CD4-positive, alpha-beta T cell treated with Interleukin-15 for 4 hours (primary cell): ENCODE measurements around the gene HSD17B11.
"Not testable (repeated sequence)": the region's sequence is repeated elsewhere in the genome, so short reads cannot be mapped to it uniquely, and the experiment has no call there.

ENCODE experiments used
- DNase-seq: peaks from one replicate; pipeline ENCODE4 v3.0.0-alpha.2; 2020; ENCODE audit warnings: low spot score

HSD17B11 gene, protein sequence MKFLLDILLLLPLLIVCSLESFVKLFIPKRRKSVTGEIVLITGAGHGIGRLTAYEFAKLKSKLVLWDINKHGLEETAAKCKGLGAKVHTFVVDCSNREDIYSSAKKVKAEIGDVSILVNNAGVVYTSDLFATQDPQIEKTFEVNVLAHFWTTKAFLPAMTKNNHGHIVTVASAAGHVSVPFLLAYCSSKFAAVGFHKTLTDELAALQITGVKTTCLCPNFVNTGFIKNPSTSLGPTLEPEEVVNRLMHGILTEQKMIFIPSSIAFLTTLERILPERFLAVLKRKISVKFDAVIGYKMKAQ

DNA sequence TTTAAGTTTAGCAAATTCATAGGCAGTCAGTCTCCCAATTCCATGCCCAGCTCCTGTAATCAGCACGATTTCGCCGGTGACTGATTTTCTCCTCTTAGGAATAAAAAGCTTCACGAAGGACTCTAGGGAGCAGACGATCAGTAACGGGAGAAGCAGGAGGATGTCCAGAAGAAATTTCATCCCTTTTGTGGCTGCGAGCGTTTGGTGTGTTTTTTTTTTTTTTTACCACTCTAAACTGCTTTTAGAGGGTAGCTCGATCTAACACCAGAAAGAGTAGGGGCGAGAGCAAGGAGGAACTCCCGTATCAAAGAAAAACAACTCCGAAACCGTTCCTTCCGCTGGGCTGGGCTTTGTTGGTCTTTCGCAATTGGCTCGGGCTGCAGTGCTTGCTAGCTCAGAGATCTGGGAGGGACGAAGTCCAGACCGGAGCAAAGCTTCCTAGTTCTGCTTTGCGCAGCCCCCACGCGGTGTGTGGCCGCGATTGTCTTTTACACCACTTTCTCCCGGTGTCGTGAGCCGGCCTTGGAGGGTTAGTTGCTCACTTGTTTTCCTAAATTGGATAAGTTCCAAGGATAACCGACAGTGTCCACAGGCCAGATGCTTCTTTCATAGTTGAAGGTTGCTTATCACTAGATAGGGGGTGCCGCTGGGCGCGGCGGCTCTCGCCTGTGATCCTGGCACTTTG is at the start of gene HSD17B11:
TSS of gene HSD17B11 (minus strand) at position 298 of the 685 bp plus-strand sequence. CDS start at position 180, 118 bp downstream.
- peak; percentile 84 for DNase-seq

DNA sequence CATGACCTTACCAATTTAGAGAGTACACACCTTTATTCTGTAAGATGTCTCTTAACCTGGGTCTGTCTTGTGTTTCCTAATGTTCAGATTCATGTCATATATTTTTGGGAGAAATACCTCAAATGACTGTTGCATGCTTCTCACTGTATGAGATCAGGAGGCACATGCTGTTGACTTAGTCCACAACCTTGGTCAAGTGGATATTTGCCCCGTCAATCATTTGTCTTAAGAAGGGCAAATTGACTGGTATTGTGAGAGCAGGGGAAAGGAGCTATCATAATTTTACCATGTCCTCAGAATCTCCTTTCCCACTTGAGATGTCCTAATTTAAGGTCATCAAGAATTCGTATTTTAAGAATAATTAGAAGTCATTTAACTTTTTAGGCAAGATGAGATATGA is 42.4 kb upstream of the HSD17B11 start:
- no peak for DNase-seq

DNA sequence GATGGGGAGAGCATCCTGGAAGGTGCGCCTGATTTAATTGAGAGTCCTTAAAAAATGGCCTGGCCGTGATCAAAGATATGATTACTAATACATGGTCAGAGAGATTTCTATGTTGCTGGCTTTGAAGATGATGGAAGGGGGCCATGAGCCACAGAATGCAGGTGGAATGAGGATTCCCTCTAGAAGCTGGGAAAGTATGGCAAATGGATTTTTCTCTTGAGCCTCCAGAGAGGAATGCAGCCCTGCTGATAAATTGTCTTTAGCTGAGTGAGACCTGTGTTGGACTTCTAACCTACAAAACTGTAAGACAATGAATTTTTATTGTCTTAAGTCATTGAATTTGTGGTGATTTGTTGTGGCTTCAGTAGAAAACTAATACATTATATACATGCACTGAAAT is 39.0 kb upstream of the HSD17B11 start:
- no peak for DNase-seq

DNA sequence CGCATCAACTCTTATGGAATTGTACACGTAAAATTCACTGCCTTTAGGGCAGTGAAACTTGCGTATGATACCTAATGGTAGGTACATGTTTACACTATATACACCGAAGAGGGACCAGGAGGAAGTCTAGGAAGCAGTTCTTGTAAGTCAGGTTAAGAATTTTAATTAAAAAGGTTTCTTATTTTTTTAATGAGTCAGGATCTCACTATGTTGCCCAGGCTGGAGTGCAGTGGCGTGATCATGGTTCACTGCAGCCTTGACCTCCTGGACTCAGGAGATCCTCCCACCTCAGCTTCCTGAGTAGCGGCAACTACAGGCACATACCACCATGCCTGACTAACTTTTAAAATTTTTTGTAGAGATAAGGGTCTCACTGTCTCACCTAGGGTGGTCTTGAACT is 38.0 kb upstream of the HSD17B11 start:
- DNase-seq: no peak

DNA sequence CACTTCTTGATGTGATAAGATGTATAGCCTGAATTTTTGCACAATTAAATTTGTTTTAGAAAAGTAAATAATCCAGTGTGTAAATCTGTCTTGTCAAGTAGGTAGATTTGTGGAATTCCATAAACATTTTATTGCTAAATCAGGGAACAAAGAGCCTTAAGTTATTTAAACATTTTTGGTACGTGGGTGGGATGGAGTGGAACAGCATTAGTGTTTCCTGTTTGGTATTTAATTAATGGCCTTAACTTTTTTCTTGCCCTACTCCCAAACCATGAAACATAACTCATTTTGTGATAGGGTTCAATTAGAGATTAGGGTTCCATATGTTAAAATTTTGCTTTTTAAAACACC is 36.5 kb upstream of the HSD17B11 start:
- no peak for DNase-seq

DNA sequence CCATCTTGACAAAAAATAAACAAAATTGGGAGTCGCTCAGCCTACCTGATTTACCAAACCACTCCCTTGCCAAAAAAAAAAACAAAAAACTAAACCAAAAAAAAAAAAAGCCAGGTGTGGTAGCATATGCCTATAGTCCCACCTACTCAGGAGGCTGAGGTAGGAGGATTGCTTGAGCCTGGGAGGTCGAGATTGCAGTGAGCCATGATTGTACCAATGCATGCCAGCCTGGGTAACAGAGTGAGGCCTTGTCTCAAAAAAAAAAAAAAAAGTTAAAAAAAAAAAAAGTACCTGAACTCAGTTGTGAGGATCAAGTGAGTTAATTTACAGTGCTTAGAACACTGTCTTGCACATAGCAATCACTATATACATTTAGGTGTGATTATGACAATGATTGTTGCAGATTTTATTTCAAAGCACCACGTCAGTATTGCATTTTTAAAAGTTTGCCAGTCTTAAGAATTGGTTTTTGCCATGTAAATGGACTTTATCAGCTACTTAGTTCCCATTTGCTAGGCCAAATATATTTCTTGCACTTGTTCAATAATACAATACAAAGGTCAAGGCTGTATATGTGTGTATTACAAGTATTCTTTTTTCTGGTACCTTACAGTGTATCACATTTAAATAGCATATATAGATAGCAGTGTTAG is 36.0 kb upstream of the HSD17B11 start:
- no peak for DNase-seq

DNA sequence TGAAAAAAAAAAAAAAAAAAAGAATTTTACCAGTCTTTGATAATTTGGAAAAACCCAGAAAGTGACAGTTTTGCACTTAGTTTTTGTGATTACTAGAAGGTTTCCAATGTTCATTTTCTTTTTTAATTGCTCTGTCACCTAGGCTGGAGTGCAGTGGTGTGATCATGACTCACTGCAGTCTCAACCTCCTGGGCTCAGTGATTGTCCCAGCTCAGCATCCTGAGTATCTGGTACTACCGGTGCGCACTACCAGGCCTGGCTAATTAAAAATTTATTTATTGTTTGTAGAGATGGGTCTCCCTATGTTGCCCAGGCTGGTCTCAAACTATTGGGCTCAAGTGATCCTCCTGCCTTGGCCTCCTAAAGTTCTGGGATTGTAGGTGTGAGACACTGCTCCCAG is 34.7 kb upstream of the HSD17B11 start:
- no peak for DNase-seq

DNA sequence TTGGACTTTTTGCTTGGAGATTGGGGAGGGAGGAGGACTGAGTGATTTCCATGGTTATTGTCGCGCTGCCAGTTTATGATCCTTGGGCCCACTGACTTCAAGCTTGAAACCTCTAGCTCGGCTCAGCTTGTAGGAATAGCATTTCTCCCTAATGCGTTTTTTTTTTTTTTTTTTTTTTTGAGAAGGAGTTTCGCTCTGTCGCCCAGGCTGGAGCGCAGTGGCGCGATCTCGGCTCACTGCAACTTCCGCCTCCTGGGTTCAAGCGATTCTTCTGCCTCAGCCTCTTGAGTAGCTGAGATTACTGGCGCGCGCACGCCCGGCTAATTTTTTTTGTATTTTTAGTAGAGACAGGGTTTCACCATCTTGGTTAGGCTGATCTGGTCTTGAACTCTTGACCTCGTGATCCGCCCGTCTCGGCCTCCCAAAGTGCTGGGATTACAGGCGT is 33.1 kb upstream of the HSD17B11 start:
- not testable (repeated sequence) for DNase-seq

DNA sequence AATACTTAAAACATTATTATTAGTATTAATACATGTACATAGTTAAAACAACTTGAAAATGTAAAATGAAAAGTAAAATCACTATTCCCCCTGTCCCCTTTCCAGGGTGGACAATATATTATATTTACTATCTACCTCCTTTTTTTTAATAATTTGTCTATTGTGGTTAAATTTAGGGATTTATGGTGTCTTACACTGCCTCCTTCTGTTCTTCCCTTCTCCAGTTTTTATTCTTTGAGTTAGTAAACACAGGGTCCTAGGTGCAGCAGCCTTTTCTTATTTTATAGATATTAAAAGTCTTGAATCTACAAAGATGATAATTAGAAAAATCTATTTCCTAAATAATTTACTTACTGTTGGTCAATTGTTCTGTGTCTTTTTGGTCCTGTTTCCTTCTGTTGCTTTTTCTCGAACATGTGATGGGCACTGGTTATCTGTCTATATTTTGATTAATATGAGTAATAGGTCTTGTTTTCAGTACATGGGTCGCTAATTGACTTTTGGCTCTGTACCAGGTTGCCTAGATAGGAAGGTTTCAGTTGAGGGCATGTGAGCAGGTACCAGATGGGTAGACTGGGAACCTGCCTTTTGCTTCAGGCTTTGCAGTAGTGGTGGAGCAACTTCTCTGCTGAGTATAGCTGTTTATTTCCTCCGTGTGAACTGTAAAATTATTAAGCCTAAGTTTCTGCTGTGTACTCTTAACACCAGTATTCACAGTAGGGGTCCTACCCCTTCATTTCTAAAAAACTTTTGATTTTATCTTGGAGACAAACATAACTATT is 32.5 kb upstream of the HSD17B11 start:
- DNase-seq: no peak

DNA sequence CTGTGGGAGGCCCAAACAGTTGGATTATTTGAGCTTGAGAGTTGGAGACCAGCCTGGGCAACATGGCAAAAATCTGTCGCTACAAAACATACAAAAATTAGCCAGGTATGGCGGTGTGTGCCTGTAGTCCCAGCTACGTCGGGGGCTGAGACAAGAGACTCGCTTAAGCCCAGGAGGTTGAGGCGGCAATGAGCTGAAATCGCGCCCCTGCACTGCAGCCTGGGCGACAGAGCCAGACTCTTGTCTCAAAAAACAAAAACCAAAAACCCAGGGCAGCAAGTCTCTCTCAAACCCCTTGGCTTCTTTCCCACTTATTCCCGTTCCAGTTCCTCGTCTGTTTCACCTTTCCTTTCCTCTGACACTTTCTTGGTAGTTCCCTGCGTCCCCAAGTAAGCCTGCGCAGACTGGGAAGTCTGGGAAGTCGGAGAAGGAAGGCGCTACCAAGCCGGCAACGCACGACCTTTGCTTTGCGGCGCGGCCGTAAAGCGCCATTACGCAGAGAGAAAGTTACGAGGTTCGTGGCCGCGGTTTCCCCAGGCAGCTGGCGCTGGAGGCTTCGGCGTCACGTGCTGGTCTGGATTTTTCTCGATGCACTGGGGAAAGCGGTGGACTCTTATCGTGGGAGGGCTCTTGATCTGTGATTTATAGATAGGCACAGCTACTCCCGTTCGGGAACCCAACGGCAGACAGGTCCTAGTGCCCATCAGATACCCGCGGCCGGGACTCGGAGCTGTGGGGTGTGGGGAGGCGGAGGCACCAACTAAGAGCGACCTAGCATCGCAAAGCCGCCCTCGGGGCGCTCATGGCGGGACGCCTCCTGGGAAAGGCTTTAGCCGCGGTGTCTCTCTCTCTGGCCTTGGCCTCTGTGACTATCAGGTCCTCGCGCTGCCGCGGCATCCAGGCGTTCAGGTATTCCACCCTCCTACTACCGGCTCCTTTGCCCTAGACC is 31.4 kb upstream of the HSD17B11 start, which contains the start of gene NUDT9:
TSS of gene NUDT9 (plus strand) at position 470 of the 949 bp plus-strand sequence. CDS start at position 803, 333 bp downstream.
- DNase-seq: peak; percentile 87

DNA sequence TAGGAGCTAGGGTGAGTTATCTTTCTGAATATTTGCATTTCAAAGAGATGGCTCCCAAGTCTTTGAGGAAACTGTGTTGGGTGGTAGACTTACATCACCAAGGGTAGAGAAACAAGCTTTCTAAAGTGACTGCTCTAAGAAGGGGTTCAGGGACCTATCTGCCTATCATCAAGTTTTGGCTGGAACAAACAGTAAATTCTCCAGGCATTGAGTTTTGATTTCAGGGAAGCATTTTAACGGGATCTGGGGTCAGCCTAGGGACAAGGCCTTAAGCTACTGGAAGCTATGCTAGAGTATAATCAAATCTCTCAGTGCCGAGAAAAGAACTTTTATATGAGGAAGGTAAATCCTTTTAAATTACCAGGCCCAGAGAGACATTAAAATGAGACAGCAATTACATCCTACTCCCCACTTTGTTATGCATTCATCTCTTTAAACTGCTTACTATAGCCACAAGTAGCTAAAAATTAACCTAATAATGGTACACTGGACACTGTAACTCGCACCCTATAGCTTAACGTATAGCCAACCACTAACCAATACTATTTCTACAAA is 29.4 kb upstream of the HSD17B11 start:
- no peak for DNase-seq

DNA sequence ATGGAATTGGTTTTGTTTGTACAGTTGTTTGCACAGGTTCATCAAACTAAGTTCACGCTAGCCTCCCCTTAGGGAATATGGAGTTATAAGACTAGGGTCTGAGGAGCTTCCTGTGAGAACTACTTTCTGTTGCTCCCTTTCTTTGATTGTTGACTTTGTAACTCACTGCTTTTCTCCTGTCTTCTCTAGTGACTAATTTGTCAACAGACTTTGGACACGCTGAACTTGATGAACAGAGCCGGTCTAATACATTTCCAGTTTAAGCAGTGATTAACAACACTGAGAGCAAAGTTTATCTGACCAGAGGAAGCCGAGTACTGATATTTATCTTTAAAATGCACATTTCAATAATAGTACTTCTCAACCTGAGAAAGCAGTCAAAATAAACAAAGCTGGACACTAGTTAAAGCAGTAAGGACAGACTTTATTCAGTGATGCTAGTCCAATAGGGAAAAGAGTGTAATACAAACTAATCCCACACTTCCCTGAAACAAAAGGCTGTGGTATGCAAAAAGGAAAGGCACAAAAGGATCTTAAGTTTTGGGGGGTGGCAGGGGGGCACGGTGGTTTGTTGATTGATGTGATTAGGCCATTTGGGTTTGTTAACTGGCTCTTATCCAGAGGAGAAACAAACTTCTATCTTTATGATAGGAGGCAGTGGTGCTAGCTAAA is 28.7 kb upstream of the HSD17B11 start:
- DNase-seq: no peak

DNA sequence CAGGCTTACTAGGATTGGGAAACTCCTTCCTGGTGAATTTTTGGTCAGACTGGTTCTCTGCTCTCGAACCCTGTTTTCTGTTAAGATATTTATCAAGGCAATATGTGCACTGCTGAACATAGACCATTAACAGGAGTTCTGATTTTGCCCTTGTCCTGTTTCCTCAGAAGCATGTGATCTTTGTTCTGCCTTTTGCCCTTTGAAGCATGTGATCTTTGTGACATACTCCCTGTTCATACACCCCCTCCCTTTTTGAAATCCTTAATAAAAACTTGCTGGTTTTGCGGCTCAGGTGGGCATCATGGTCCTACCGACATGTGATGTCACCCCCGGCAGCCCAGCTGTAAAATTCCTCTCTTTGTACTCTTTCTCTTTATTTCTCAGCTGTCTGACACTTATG is 27.4 kb upstream of the HSD17B11 start:
- DNase-seq: not testable (repeated sequence)

DNA sequence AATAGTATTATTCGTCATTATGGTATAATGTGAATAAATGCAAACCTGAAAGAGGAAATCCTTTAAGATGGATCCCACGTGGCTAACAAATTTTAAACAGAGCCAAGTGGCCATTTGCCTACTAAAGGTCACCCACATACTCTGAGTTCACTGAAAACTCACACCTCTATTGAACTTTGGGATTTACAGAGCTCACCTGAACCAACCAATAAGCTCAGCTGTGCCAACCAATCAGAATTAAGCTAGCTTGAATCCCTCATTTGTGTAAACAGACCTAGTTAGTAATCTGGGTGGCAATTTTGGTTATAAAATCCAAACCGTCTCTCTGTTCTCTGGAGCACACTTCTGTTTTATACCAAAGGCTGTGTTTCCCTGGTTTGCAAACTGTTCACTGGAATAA is 26.0 kb upstream of the HSD17B11 start:
- DNase-seq: no peak

DNA sequence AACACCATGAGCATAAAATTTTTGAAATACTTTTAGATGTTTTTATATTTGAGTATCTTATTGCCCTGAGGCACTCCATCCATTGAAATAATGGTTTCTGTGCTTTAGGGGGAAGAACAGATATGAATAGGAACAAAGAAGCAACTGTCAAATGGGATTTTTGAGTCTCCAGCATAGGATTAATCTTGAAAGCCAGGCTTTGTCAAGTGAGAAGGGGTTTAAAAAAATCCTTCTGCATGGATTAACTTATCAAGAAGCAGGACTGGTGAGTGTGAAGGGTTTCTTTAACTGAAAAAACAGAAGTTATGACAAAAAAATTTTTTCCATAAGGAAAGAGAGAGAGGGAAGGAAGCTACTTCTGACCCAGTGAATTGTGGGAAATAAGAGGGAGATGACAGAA is 23.8 kb upstream of the HSD17B11 start:
- DNase-seq: no peak

DNA sequence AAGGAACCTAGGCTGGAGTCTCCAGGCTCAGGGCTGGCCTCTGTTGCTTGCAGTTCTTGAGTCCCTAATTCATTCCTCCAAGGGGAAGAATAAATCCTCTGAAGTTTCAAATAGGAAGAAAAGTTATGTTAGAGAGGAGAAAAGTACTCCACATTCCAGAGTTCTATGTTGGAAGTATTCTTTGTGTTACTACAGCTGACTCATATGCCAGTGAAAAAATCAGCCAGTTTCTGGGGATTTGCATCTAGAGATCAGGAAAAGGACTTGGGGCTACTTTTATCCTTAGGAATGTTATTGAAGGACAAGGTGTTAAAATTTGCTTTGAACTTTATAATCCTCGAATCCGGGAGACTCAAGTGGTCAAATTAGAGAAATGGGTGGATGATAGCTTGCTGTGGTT is 19.7 kb upstream of the HSD17B11 start:
- no peak for DNase-seq

DNA sequence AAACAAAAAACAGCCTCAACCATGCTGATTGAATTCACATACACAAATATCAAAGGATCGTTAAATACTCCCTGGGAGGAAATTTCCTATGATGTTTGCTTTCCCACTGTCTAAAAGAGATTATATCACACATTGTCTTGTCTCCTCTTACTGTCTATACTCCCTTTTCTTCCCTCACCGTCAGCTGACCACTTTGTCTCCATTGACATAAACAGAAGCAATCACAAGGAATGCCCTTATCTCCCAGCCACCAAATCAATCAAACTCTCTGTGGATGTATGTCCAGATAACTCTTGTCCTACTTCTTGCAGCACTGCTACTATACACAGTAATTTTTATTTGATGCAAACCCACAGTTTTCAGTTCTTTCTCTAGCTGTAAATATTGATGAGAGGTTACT is 19.2 kb upstream of the HSD17B11 start:
- no peak for DNase-seq

DNA sequence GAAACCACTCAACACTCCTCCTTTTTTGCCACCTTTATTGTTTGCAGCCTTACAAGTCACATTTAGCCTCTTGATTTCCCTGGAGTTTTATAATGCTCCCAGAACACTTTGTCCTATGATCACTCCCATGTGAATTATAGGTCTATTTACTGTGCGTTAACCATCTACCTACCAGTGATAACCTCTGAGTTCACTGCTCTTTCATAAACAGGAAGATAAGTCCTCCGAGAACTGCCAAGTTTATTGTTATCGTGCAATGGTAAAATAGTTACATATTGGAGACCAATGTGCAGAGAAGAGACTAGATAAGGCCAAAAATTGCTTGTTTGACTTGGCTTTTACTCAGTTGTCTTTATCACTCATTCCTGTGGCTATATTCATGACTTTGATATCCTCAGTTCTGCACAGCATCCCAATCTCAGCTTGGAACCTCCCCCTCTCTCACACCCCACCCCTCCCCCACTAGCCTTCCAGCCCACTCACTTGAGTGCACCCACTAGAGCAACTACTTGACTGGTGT is 18.5 kb upstream of the HSD17B11 start:
- DNase-seq: no peak

DNA sequence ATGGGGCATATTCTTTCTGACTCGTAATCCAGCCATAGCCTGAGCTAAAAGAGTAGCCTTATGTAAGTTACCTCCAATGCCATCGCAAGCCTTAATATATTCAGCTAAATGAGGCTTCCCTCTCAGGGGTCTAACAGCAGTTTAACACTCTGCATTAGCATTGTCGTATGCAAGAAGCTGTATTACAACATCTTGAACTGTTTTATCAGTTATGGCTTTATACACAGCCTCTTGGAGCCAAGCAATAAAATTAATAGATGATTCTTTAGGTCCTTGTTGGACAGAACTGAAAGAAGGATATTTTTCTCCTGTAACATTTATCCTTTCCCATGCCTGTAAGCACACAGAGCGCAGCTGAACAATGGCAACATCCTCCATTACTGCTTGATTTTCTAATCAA is 15.9 kb upstream of the HSD17B11 start:
- DNase-seq: not testable (repeated sequence)

DNA sequence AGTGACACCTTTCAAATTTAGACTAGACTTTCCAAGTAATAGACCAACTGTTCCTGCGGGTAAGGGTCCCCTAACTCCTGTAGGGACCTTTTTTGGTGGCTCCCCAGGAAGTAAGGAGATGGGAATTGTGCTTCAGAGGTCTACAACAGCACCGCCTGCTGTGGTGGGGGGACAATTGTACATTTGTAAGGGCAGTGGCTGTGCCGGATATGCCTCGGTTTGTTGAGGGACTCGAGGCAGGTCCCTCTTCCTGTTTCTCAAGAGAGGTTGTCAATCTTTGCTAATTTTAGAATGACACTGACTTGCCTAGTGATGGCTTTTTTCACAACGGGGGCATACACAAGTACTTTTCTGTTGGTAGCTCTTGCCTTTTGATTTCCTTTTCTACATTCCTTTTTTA is 15.5 kb upstream of the HSD17B11 start:
- no peak for DNase-seq
